ENCODE measurements around the gene ERBB2.
"Not testable (repeated sequence)": the region's sequence is repeated elsewhere in the genome, so short reads cannot be mapped to it uniquely, and the experiment has no call there.

The ERBB2 gene

DNA sequence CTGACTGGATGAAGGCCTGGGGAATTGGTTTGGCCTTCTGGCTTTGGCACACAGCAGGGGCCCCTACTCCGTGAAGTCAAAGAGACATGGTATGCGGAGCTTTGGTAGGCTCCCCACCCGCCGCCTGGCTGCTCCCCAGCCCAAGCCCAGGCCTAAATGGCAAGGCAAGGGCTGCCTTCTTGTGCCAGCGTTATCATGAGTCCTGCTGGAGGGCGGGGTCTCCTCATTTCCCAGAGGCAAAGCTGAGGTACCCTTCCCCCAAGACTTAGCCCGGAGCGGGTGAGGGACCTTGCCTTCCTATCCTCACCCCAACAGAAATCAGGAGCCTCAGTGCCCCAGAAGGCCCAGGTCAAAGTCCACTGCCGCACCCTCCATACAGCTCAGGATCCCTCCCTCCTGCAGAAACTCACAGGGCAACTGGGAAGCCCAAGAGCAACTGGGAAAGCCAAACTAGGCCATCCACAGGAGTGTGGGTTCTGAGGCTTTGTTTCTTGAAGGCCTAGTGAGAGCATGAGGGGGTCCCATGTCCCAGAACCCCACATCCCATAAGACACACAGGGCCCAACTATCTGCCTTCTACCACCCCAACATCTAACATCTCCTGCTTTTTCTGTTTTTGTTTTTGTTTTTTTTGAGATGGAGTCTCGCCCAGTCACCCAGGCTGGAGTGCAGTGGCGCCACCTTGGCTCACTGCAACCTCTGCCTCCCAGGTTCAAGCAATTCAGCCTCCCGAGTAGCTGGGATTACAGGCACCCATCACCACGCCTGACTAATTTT lies 21.3 kb upstream of the ERBB2 start:
- DNase-seq (ENCODE audit: low read depth in 3 of 3), result no peak

DNA sequence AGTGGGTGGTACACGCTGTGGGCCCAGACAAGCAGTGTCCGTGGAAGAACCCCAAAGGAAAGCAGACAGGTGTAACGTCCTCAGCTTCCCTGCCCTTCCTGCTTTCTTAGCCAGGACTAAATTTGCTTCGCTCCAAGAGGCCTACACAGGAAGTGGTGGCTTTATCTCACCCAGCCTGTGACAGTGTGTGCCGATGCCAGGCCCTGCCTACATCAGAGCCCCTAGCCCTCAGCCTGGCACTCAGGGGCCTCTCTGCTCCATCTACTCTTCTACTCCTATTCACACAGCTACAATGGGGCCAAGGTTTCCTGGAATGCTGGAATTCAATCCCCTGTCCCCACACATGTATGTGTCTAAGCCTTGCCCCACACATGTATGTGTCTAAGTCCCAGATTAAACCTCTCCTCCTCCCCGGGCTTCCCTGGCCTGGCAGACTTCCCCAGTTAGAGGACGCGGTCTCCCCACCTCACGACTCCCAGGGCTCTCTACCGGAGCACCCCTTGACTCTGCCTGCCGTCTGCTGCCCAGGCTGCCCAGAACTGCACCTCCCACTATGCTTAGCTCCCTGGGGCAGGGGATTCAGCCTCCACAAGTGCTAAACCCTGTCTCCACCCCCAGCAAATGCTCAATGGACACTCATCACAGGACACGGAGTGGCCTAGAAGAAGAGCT lies 20.2 kb upstream of the ERBB2 start:
- DNase-seq (ENCODE audit: low read depth in 3 of 3), result no peak

DNA sequence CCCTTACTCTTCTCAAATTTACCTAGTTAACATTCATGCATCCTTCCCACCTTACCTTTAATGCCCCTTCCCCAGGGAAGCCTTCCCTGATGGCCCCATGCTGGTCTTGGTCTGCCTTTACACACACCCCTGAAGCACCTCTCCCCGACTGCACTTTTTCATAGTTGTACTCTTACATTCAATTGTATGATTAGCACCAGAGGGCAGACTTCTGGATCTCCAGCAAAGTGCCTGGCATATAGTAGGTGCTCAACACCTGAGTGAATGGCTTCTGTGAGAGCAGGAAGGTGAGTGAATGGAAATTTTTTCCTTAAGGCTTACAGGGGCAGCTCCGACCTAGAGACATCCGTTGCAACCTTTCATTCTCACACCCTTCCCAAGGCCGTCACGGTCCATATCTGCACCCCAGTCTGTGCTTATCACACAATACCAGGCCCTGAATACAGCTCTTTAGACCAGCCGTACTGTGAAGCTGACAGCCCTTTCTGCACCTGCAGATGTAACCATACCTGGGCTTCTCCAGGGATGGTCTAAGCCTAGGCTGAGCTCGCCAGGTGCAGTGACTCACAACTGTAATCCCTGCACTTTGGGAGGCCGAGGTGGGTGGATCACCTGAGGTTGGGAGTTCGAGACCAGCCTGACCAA lies 16.4 kb upstream of the ERBB2 start:
- DNase-seq (ENCODE audit: low read depth in 3 of 3), result no peak

DNA sequence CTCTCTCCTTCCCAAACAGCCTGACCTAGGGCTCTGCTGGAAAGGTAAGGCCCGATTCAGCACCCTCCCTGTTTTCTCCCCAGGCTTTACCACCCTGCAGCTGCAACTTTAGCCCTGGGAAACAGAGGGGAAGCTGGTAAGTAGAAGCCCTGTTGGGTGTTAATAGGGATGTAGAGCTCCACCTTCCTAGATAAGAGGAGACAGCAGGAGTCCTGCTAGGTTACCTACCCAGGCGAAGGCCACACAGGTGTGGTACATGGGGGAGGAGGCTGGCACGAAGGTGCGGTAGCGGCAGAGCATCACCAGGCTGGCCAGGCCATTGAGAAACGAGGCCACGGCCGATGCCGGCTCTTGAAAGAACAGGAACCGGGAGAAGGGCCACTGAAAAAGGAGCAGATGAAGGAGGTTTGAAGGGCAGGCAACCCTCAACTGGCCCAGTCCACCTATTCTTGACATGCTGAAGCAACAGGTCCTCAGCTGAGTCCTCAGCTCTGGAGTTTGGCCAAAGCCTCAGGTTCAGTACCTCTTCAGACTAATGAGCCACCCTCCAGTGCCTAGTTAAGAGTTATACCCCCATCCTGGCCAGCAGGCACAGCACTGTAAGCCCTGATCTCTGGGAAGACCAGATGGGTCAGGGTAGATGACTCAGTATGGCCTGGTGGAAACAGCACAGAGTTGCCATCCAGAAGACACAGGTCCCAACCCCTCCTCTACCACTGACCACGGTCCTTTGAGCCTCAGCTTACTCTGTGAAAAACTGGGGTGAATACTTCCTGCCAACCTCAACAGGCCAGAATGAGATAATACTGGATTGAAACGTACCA lies 15.3 kb upstream of the ERBB2 start:
- DNase-seq (ENCODE audit: low read depth in 3 of 3), result no peak

DNA sequence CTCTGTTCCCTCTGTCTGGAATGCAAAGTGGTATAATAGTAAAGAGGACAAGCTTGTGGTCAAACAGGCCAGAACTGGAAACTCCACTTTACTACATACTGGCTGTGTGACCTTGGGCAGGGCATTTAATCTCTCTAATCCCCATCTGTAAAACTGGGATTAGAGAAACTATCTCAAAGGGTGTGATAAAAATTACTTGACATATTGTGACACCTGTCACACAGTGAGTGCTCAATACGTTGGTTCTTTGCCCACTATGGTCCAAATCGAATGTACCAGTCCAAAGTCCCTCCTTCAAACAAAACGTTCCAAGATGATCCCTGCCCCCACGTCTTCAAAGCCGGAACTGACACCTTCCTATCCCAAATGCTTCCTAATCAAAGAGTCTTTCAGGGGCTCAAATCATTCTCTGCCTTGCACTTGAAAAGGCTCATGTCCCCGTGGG lies 12.7 kb upstream of the ERBB2 start:
- DNase-seq (ENCODE audit: low read depth in 3 of 3), result no peak

DNA sequence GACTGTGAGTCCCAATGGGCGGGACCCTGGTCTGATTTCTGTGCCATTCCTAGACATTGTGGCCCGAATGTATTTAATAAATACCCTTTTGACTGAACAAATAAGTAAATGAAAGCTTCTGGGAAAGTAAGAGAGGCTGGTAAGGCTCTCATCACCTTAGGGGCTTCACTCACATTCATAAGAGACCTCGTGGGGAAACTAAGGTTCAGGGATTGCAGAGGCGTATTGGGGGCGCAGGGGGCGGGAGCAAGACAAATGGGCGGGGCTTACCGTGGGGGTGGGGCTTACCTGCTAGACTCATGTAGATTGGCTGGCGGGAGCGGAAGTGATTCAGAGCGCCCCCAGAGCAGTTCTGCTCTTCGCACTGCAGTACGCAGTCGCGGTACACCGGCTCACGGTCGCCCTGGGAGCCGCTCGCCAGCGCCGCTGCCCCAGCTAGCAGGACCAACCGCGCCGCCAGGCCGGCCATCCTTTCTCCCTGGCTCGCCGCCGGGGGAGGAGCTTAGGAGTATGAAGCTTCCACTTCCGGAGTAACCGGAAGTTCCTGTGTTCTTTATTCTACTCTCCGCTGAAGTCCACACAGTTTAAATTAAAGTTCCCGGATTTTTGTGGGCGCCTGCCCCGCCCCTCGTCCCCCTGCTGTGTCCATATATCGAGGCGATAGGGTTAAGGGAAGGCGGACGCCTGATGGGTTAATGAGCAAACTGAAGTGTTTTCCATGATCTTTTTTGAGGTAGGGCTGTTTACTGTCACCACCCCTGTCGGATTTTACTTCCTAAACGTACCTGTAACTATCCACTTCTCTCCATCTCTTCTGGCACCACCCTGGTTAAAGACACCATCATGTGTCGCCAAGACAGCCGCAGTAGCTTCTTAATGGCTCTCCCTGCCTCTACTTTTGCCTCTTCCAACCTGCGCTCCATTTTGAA lies 12.1 kb upstream of the ERBB2 start, which contains the start of gene PGAP3:
Gene PGAP3, minus strand, starts transcription at position 512 of the 929 bp plus-strand sequence. Its CDS starts 43 bp downstream, at position 469.
- DNase-seq (ENCODE audit: low read depth in 3 of 3), result peak; percentile 67 to 84 (median 69)

DNA sequence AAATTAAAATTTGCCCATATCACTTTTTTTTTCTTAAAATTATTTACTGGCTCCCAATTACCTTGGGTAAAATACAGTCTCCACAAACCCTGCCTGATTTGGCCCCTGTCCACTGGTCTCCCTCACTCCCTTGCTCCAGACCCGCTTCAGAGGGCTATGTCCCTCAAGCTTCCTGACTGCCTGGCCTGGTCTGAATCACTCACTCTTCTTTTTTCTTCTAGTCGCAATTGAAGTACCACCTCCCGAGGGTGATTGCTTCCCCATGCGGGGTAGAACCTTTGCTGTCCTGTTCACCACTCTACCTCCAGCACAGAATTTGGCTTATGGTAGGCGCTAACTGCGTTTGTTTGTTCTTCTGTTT lies 11.4 kb upstream of the ERBB2 start:
- no peak for DNase-seq (ENCODE audit: low read depth in 3 of 3)

DNA sequence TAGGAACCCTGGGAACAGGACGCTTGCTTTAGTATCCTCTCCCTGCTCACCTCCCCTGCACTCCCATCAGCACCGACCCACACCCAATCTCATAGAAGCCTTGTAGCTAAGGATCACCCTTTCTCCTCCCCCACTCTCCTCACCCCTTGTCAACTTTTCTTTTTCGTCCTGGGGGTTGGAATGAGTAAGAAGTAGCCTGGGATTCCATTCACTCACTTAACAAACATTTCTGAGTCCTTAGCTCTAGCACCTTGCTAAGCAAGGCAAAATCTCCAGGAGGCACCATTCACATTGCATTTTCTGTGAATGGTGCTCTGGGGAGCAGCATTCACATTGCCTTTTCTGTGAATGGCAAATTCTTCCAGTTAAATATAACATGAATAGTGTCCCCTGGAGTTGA lies 10.9 kb upstream of the ERBB2 start:
- no peak for DNase-seq (ENCODE audit: low read depth in 3 of 3)

DNA sequence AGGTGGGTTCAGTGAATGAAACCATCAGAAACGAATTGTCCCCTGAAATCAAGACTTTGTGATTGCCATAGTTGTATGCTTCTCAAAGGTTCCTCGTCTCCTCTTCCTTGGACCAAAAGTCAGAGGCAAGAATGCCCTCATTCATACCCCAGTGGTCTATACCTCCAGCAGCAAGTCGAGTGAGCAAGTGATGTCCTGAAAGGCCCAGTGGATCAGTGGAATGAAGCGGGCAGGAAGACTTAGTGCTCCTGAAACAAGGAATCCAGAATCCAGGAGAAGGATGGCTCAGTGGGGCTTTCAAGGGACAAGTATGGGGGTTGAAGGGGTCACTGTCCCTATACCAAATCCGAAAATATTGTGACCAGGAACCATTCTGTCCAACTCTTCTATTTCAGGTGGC lies 5.3 kb upstream of the ERBB2 start:
- no peak for DNase-seq (ENCODE audit: low read depth in 3 of 3)

DNA sequence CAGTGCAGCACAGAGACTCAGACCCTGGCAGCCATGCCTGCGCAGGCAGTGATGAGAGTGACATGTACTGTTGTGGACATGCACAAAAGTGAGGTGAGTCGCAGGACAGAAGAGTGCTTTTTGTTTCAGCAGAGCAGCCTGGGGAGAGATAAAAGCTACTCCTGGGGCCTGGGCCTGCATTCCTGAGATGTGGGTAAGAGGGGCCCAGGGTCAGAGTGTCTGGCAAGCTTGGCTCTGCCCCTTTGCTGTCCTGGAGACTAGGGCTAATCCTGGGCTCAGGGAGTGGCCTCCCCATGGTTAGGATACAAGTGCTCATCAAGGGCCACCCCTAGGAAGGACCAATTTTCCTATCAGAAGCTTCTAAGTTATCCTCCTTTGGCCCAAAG lies 4.8 kb upstream of the ERBB2 start:
- DNase-seq (ENCODE audit: low read depth in 3 of 3), result no peak

DNA sequence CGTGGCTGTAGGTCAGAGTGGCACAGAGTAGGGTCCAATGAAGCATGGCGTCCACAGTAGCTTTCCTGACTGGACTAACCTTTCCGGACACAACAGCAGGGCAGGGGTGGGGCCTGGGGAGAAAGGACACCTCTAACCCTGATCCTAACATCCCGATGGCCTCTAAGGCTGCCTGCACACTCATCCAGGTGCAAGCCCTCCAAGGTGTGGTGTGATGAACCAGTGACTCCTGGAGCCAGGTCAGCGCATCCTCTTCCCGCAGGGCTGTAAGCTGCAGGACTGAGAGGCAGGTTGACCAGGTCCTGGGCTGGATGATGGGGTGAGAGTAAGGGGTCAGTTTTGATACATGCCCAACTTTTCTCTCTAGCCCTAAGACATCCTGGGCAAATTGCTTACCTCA lies 3.1 kb upstream of the ERBB2 start:
- no peak for DNase-seq (ENCODE audit: low read depth in 3 of 3)

DNA sequence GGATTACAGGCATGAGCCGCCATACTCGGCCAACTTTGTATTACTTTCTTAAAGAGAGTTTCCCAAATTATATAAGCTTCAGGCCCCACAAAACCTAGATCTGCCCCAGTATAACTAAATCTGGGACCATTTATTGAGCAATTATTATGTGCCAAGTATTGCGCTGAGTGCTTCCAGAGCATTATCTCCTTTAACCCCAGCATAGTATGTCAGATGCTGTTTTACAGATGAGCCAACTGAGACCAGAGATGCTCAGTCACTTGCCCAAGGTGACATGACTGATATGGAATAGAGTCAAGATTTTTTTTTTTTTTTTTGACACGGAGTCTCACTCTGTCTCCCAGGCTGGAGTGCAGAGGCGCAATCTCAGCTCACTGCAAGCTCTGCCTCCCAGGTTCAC lies 1.9 kb upstream of the ERBB2 start:
- DNase-seq (ENCODE audit: low read depth in 3 of 3), result no peak

DNA sequence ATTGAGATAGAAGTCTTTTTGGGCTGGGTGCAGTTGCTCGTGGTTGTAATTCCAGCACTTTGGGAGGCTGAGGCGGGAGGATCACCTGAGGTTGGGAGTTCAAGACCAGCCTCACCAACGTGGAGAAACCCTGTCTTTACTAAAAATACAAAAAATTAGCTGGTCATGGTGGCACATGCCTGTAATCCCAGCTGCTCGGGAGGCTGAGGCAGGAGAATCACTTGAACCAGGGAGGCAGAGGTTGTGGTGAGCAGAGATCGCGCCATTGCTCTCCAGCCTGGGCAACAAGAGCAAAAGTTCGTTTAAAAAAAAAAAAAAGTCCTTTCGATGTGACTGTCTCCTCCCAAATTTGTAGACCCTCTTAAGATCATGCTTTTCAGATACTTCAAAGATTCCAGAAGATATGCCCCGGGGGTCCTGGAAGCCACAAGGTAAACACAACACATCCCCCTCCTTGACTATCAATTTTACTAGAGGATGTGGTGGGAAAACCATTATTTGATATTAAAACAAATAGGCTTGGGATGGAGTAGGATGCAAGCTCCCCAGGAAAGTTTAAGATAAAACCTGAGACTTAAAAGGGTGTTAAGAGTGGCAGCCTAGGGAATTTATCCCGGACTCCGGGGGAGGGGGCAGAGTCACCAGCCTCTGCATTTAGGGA lies 577 bp upstream of the ERBB2 start:
- DNase-seq (ENCODE audit: low read depth in 3 of 3), result not testable (repeated sequence)

DNA sequence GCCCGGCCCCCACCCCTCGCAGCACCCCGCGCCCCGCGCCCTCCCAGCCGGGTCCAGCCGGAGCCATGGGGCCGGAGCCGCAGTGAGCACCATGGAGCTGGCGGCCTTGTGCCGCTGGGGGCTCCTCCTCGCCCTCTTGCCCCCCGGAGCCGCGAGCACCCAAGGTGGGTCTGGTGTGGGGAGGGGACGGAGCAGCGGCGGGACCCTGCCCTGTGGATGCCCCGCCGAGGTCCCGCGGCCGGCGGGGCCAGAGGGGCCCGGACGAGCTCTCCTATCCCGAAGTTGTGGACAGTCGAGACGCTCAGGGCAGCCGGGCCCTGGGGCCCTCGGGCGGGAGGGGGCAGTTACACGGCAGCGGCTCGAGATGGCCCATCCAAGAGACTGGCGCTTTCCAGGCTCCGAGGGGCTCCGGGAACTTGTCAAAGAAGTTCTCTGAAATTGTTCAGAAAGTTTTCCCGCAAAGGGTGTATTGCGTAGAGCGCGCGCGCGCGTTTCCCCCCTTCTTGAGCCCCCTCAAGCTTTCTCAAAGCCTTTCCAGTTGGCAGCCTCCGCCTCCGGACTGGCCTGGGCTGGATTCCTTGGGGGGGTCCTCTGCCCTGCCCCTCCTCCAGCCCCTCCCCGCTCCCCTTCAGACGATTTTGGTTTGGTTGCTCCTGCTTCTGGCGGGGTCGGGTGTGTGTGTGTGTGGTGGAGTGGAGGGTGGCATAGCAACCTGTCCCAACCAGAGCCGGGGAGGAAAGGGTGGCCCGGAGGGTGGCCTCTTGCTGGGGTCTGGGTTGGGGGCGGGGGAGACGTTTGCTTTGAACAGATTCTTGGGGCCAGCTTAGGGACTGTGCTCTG lies 504 bp downstream of the ERBB2 start:
- no peak for DNase-seq (ENCODE audit: low read depth in 3 of 3)

DNA sequence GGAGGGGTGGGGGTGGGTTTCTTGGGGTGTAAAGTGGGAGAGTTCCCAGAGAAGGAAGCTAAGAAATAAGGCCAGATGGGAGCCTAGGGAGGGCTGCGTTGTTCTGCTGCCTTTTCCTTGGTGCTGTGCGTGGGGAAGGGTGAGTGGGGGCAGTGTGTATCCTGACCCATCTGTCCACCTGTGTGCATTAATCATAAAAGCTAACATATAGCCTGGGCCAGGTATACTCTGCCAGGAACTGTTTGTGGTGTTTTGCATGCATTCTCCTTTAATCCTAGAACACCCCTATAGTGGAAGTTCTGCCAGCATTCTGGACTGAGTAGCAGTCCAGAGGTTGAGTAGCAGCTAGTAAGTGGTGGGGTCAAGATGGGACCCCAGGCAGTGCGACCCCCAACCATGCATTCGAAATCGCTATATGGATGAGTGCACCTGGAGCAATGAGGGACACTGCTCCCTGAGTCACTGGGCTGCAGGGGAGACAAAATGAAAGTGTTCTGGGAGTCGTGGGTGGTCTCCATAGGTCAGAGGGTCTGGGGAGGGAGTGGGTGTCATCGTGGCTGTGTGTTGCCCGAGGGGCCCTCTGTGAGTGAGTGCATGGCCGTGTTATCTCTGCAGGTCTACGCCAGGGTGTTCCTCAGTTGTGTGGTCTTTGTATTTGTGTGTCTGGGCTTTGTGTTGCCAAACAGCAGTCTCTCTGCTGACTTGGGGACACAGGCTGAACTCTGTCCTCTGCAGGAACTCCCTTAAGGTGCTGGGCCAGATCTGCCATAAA lies 1.3 kb downstream of the ERBB2 start:
- no peak for DNase-seq (ENCODE audit: low read depth in 3 of 3)

DNA sequence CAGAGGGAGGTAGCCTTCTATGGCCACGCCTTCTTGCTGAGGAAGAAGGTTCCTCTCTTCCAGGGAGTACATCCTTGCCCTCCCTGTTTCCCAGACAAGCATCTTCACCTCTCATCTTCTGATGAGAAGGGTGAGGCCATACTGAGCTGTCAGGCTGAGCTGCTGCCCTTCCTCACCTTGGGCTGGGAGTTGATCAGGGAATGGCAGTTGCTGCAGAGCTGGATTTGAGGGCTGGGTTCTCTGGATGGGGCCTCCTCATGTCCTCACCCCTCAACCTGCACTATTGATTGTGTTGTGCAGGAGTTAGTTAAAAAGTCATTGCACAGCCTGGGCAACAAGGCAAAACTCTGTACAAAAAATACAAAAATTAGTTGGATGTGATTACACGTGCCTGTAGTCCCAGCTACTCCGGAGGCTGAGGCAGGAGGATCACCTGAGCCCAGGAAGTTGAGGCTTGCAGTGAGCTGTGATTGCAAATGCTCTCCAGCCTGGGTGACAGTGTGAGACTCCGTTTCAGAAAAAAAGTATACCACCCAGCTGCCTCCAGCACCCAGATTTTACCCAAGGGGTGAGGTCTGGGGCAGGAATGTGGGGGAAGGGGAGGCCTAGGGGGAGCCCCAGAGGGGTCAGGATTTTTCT lies 2.0 kb downstream of the ERBB2 start:
- no peak for DNase-seq (ENCODE audit: low read depth in 3 of 3)

DNA sequence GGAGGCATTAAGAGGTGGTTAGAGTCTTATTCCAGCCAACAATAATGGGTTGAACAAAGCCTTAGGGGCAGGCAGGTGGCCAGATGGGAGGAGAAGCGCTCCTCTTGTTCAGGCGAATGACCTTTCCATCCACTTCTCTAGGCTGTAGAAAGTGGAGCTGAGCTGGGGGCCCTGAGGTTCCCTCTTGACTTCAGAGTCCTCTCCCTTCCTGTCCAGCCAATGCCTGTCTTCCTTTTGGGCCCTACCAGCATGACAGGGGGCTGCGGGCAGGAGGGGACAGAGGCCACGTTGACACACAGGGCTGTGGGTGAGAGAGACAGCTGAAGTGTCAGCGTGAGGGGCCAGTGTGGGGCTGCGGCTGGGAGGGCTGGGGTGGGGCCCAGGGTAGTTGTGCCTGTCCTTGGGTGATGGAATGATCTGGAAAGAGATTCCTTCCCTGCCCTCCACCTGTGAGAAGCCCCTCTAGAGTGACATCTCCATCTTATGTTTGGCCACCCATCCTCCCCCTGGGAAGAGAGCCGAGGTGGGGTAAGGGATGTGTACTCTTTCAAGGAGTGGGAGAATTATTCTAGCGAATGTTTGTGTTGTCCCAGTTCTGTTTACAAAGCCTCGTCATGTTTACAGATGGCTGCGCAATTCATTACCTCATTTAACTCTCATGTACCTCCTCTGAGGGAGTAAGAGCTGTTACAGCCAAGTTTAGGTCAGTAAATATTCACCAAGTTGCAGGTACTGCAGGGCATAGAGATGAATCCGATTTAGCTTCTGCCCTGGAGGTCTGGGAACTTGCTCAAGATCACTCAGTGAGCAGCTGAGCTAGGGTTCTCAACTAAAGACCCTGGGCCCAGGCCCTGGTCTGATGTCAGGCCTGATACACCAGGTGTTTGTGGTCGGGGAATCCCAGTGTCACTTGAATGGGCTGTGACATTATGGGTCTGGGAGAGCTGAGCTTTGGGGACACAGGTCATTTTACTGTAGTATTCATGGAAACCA lies 3.3 kb downstream of the ERBB2 start:
- no peak for DNase-seq (ENCODE audit: low read depth in 3 of 3)
